SH-SY5Y (cell line): ENCODE results near the gene TOR1AIP2.

Experiments used
- GATA2 ChIP-seq: IDR thresholded peaks from 2 replicates; pipeline ENCODE4 v1.6.1; 2011; ENCODE audit warnings: mild to moderate bottlenecking, low read depth, low read length
- GATA3 ChIP-seq: IDR thresholded peaks from 2 replicates; pipeline ENCODE4 v1.6.1; 2011; ENCODE audit warnings: low read depth, mild to moderate bottlenecking, low read length, moderate library complexity

DNA sequence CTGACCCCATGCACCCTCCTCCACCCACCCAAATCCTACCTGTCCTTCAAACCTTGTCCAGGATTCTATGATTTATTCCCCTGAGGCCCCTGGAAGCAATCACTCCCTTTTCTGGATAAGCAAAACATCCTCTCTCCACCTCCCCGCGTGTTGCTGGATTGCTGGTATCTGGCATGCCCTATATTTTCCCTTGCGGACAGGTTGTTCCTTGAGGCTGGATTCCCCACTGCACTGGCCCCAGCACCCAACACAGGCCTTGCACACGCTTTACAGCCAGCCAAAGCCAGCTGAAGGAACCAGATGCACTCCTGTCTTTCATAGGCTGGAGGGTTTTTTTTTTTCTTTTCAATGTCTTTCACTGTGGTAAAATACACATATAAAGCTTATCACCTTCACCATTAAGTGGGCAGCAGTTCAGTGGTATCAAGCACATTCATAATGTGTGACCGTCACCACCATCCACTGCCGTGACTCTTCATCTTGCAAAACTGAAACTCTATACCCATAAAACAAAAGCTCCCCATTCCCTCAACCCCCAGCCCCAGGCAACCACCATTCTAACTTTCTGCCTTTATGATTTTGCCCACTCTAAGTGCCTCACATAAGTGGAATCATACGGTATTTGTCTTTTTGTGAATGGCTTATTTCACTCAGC is 50.9 kb downstream of the TOR1AIP2 start:
- TF ChIP-seq GATA2 (no peak), GATA3 (no peak)
